ENCODE data around the gene PTPN7.
"Not testable (repeated sequence)": the region's sequence is repeated elsewhere in the genome, so short reads cannot be mapped to it uniquely, and the experiment has no call there.

Gene PTPN7

GRCh38 chr1:202150602-202151001 is 9.8 kb downstream of the PTPN7 start:
- no peak for DNase-seq

GRCh38 chr1:202150187-202150586 is 10.2 kb downstream of the PTPN7 start:
- no peak for DNase-seq

- DNase-seq, result no peak
Measured at GRCh38 chr1:202149566-202149965, 10.8 kb downstream of the PTPN7 start.

GRCh38 chr1:202148391-202148790 is 12.0 kb downstream of the PTPN7 start:
- DNase-seq, result no peak

- DNase-seq, result no peak
Measured at GRCh38 chr1:202146993-202147392, 13.4 kb downstream of the PTPN7 start.

- DNase-seq, result no peak
Measured at GRCh38 chr1:202146279-202146678, 14.1 kb downstream of the PTPN7 start.

GRCh38 chr1:202145744-202146140 is 14.7 kb downstream of the PTPN7 start:
- not testable (repeated sequence) for DNase-seq

GRCh38 chr1:202145068-202145743 is 15.2 kb downstream of the PTPN7 start:
- no peak for DNase-seq

GRCh38 chr1:202144402-202145067 is 15.9 kb downstream of the PTPN7 start, which contains the start of gene ARL8A:
ARL8A (minus strand) TSS chr1:202144737; CDS start chr1:202144572, 165 bp downstream.
- DNase-seq, result peak; percentile 59

GRCh38 chr1:202143768-202144401 is 16.5 kb downstream of the PTPN7 start:
- peak; percentile 59 for DNase-seq

GRCh38 chr1:202143011-202143767 is 17.2 kb downstream of the PTPN7 start:
- no peak for DNase-seq

GRCh38 chr1:202141468-202141867 is 18.9 kb downstream of the PTPN7 start:
- DNase-seq, result not testable (repeated sequence)

GRCh38 chr1:202140833-202141232 is 19.6 kb downstream of the PTPN7 start:
- DNase-seq, result no peak

GRCh38 chr1:202135221-202135721 is 25.1 kb downstream of the PTPN7 start:
- peak; percentile 89 for DNase-seq

- DNase-seq, result no peak
Measured at GRCh38 chr1:202134645-202135172, 25.7 kb downstream of the PTPN7 start.

GRCh38 chr1:202133989-202134388 is 26.4 kb downstream of the PTPN7 start:
- DNase-seq, result no peak

- no peak for DNase-seq
Measured at GRCh38 chr1:202133496-202133895, 26.9 kb downstream of the PTPN7 start.

GRCh38 chr1:202133001-202133400 is 27.4 kb downstream of the PTPN7 start:
- DNase-seq, result peak; percentile 86

- peak; percentile 68 for DNase-seq
Measured at GRCh38 chr1:202131956-202132821, 28.2 kb downstream of the PTPN7 start.

GRCh38 chr1:202130816-202131522 is 29.4 kb downstream of the PTPN7 start:
- DNase-seq, result peak; percentile 91

GRCh38 chr1:202130297-202130721 is 30.1 kb downstream of the PTPN7 start:
- peak; percentile 91 for DNase-seq

Data from midbrain (tissue), 1 donor.